H1 (cell line): ENCODE results near the gene NUB1. TPM values are rescaled to one million over a fixed set of nuclear protein-coding genes. Genes with fewer than 3 reads are reported as not detected.

Source experiments
- CTCF ChIA-PET: fragments of 300-600 bp; sonication (Branson Sonifier 250); formaldehyde crosslinking; loops from one replicate; lab custom pipeline; 2021; ENCODE audit not compliant: partially characterized antibody; lab: Charles Lee
- POLR2A ChIA-PET: fragments of 300-600 bp; sonication (Branson Sonifier 250); formaldehyde crosslinking; loops from one replicate; lab custom pipeline; 2021; ENCODE audit warnings: inconsistent platforms; ENCODE audit not compliant: partially characterized antibody; lab: Charles Lee
- DNase-seq, 2 experiments: peaks; one replicate each; pipeline versions ENCODE4 v3.0.0 to v3.0.0-alpha.2; 2010 to 2022; ENCODE audit warnings: low spot score in 2 of 2, low read depth in 1 of 2, mixed read lengths in 1 of 2
- FAIRE-seq: peaks from 2 replicates; lab custom pipeline; 2011; peaks lifted over from hg19 to GRCh38; lab: Jason Lieb, UNC
- H2AFZ ChIP-seq: 2 replicates; pipeline ENCODE4 v1.8.1; 2012; ENCODE audit warnings: low read length, inconsistent platforms
- H2AK5ac ChIP-seq: 2 replicates; pipeline ENCODE4 v1.6.1; 2013; ENCODE audit warnings: low read depth, low read length
- H2BK120ac ChIP-seq: replicated peaks from 2 replicates; pipeline ENCODE3; 2013; ENCODE audit warnings: low read depth, low read length, inconsistent platforms
- H2BK12ac ChIP-seq: 2 replicates; pipeline ENCODE4 v1.6.1; 2013; ENCODE audit warnings: low read depth, low read length
- H2BK15ac ChIP-seq: 2 replicates; pipeline ENCODE4 v1.6.1; 2013; ENCODE audit warnings: low read length
- H2BK20ac ChIP-seq: 2 replicates; pipeline ENCODE4 v1.6.1; 2013; ENCODE audit warnings: low read length
- H2BK5ac ChIP-seq: 2 replicates; pipeline ENCODE4 v1.6.1; 2013; ENCODE audit warnings: low read depth, low read length
- H3K14ac ChIP-seq: 2 replicates; pipeline ENCODE4 v1.6.1; 2013; ENCODE audit warnings: inconsistent platforms; ENCODE audit not compliant: insufficient read length
- H3K18ac ChIP-seq: 2 replicates; pipeline ENCODE4 v1.6.1; 2013; ENCODE audit warnings: low read length; ENCODE audit errors: extremely low read depth
- H3K23ac ChIP-seq: 2 replicates; pipeline ENCODE4 v1.6.1; 2013; ENCODE audit warnings: inconsistent platforms; ENCODE audit not compliant: insufficient read length
- H3K23me2 ChIP-seq: 2 replicates; pipeline ENCODE4 v1.6.1; 2013; ENCODE audit warnings: low read depth, low read length
- H3K27ac ChIP-seq: 2 replicates; pipeline ENCODE4 v1.6.1; 2011; ENCODE audit warnings: low read depth, low read length, inconsistent platforms
- H3K27me3 ChIP-seq, 4 experiments: replicated peaks in 1 of 4; 1 replicate in 1 of 4; 2 replicates in 3 of 4; pipeline versions ENCODE4 v1.6.1 to v1.8.1; 2011 to 2013; ENCODE audit warnings: low read length in 3 of 4, mild to moderate bottlenecking in 3 of 4, inconsistent platforms in 2 of 4, mixed read lengths in 2 of 4, moderate library complexity in 1 of 4; ENCODE audit not compliant: control insufficient read depth in 3 of 4, insufficient read depth in 3 of 4; ENCODE audit errors: extremely low read depth in 1 of 4
- H3K36me3 ChIP-seq, 4 experiments: 2 replicates each; pipeline versions ENCODE4 v1.6.1 to v1.8.1; 2011 to 2013; ENCODE audit warnings: mild to moderate bottlenecking in 4 of 4, low read length in 3 of 4, moderate library complexity in 2 of 4, control low read depth in 1 of 4, inconsistent platforms in 1 of 4; ENCODE audit not compliant: insufficient read depth in 4 of 4, control insufficient read depth in 2 of 4
- H3K4ac ChIP-seq: replicated peaks from 2 replicates; pipeline ENCODE3; 2013; ENCODE audit warnings: low read length, low read depth, mixed read lengths, inconsistent platforms; ENCODE audit not compliant: insufficient read length
- H3K4me1 ChIP-seq, 4 experiments: replicated peaks in 1 of 4; 1 replicate in 1 of 4; 2 replicates in 3 of 4; pipeline versions ENCODE4 v1.6.1 to v1.8.1; 2011 to 2013; ENCODE audit warnings: low read length in 3 of 4, inconsistent platforms in 2 of 4, mixed read lengths in 1 of 4; ENCODE audit not compliant: insufficient read depth in 4 of 4, control insufficient read depth in 3 of 4
- H3K4me2 ChIP-seq, 2 experiments: 2 replicates each; pipeline versions ENCODE4 v1.6.1 to v1.8.1; 2011 to 2013; ENCODE audit warnings: low read depth in 2 of 2, low read length in 2 of 2, control low read depth in 1 of 2, inconsistent platforms in 1 of 2, mild to moderate bottlenecking in 1 of 2; ENCODE audit not compliant: insufficient read depth in 1 of 2
- H3K4me3 ChIP-seq, 4 experiments: fragments of 200-600, 300-600 bp in 1 of 4; sonication (generic), shearing (Covaris generic), sonication (Bioruptor Twin) in 1 of 4; 2 replicates each; pipeline versions ENCODE4 v1.5.1 to v1.8.1; 2011 to 2016; ENCODE audit warnings: low read length in 4 of 4, low read depth in 3 of 4, control low read depth in 2 of 4, inconsistent platforms in 2 of 4, mild to moderate bottlenecking in 2 of 4, mixed read lengths in 1 of 4, moderate library complexity in 1 of 4; ENCODE audit not compliant: insufficient read depth in 2 of 4; ENCODE audit errors: extremely low read depth in 1 of 4
- H3K56ac ChIP-seq: replicated peaks from 2 replicates; pipeline ENCODE3; 2013; ENCODE audit warnings: low read depth, mild to moderate bottlenecking, mixed read lengths, low read length, inconsistent platforms; ENCODE audit not compliant: insufficient read length
- H3K79me1 ChIP-seq: 2 replicates; pipeline ENCODE4 v1.6.1; 2013; ENCODE audit warnings: low read depth, low read length, control low read depth
- H3K79me2 ChIP-seq, 2 experiments: 2 replicates each; pipeline versions ENCODE4 v1.6.1 to v1.8.1; 2012 to 2013; ENCODE audit warnings: low read length in 2 of 2, mild to moderate bottlenecking in 2 of 2, inconsistent platforms in 1 of 2; ENCODE audit not compliant: insufficient read depth in 2 of 2, control insufficient read depth in 1 of 2
- H3K9ac ChIP-seq, 4 experiments: replicated peaks in 1 of 4; 1 replicate in 1 of 4; 2 replicates in 3 of 4; pipeline versions ENCODE4 v1.6.1 to v1.8.1; 2011 to 2013; ENCODE audit warnings: low read depth in 3 of 4, low read length in 3 of 4, control low read depth in 2 of 4, mild to moderate bottlenecking in 2 of 4, moderate library complexity in 2 of 4, inconsistent platforms in 1 of 4; ENCODE audit errors: extremely low read depth in 1 of 4
- H3K9me3 ChIP-seq, 2 experiments: 2 replicates each; pipeline versions ENCODE4 v1.6.1 to v1.8.1; 2012 to 2013; ENCODE audit warnings: mild to moderate bottlenecking in 2 of 2, moderate library complexity in 2 of 2, control low read depth in 1 of 2, inconsistent platforms in 1 of 2, low read depth in 1 of 2, low read length in 1 of 2, mixed read lengths in 1 of 2; ENCODE audit not compliant: insufficient read depth in 2 of 2
- H4K20me1 ChIP-seq, 2 experiments: replicated peaks in 1 of 2; 2 replicates each; pipeline versions ENCODE3 to v1.8.1; 2011 to 2013; ENCODE audit warnings: inconsistent platforms in 2 of 2, low read length in 2 of 2, mild to moderate bottlenecking in 1 of 2; ENCODE audit not compliant: insufficient read depth in 2 of 2, control insufficient read depth in 1 of 2
- H4K5ac ChIP-seq: 2 replicates; pipeline ENCODE4 v1.6.1; 2013; ENCODE audit warnings: low read length, low read depth, mixed read lengths, inconsistent platforms; ENCODE audit not compliant: insufficient read length
- H4K8ac ChIP-seq: 2 replicates; pipeline ENCODE4 v1.8.0; 2013; ENCODE audit warnings: mild to moderate bottlenecking, moderate library complexity, low read length, inconsistent platforms; ENCODE audit not compliant: insufficient read depth; ENCODE audit errors: extremely low read depth
- H4K91ac ChIP-seq: replicated peaks from 2 replicates; pipeline ENCODE3; 2013; ENCODE audit warnings: low read length, mixed read lengths, inconsistent platforms; ENCODE audit not compliant: insufficient read length
- BRCA1 ChIP-seq: IDR thresholded peaks from 2 replicates; pipeline ENCODE4 v1.6.1; 2012; ENCODE audit warnings: low read depth, low read length, improper control_type of control experiment
- CBX8 ChIP-seq: fragments of 300-800, 300-1000 bp; sonication (generic); IDR thresholded peaks from 2 replicates; pipeline ENCODE4 v1.7.1; 2016; ENCODE audit warnings: low read depth, low read length, borderline replicate concordance
- CREB1 ChIP-seq: IDR thresholded peaks from 2 replicates; pipeline ENCODE4 v1.6.1; 2012; ENCODE audit warnings: inconsistent platforms
- EP300 ChIP-seq, 2 experiments: IDR thresholded peaks; 1 replicate in 1 of 2; 2 replicates in 1 of 2; pipeline ENCODE4 v1.6.1; 2011 to 2012; ENCODE audit warnings: low read depth in 2 of 2, low read length in 2 of 2, mild to moderate bottlenecking in 2 of 2, borderline replicate concordance in 1 of 2, inconsistent platforms in 1 of 2, moderate library complexity in 1 of 2
- HDAC6 ChIP-seq: IDR thresholded peaks from one replicate; pipeline ENCODE4 v1.7.1; 2012; ENCODE audit warnings: low read depth, mild to moderate bottlenecking, inconsistent platforms, low read length, moderate library complexity
- RBBP5 ChIP-seq: IDR thresholded peaks from 2 replicates; pipeline ENCODE4 v1.7.1; 2012; ENCODE audit warnings: low read depth, mild to moderate bottlenecking, inconsistent platforms, low read length, moderate library complexity, borderline replicate concordance
- SUZ12 ChIP-seq: fragments of 200-600 bp; sonication (generic); IDR thresholded peaks from 2 replicates; pipeline ENCODE4 v1.6.1; 2012; ENCODE audit warnings: mild to moderate bottlenecking, inconsistent platforms, low read length, moderate library complexity, mixed read lengths
- TCF12 ChIP-seq: IDR thresholded peaks from 2 replicates; pipeline ENCODE4 v1.6.1; 2011; ENCODE audit warnings: low read depth, mild to moderate bottlenecking, low read length
- YY1 ChIP-seq: IDR thresholded peaks from 2 replicates; pipeline ENCODE4 v1.6.1; 2011; ENCODE audit warnings: low read depth, mild to moderate bottlenecking, low read length
- WGBS, 2 experiments: shearing (Covaris generic) in 1 of 2; methylation state at CpG; one replicate each; pipeline versions ENCODE4 v1.1.6 to v1.1.7; 2013 to 2015; ENCODE audit warnings: low lambda C conversion rate in 2 of 2, mixed read lengths in 2 of 2, inconsistent platforms in 1 of 2, low coverage in 1 of 2, missing lambda C conversion rate in 1 of 2; ENCODE audit not compliant: insufficient replicate concordance in 2 of 2, insufficient coverage in 1 of 2, insufficient read length in 1 of 2; ENCODE audit errors: extremely low coverage in 1 of 2, missing lambda C conversion rate in 1 of 2; 5-methylcytosine and 5-hydroxymethylcytosine counted together
- polyA plus RNA-seq, 7 experiments: library from polyadenylated mRNA; depleted of rRNA in 3 of 7; stranded (reverse) in 5 of 7; unstranded in 2 of 7; fragments of >200 nt in 5 of 7; fragments of 200-250 nt in 2 of 7; gene quantifications; 1 replicate in 5 of 7; 2 replicates in 1 of 7; 4 replicates in 1 of 7; pipeline versions ENCODE4 v1.2.1 to v1.2.3, GENCODE V29; 2011 to 2013; ENCODE audit warnings: missing spikeins in 2 of 7, mixed read lengths in 2 of 7
- total RNA-seq: library from RNA; stranded (reverse); fragmentation: NEBNext Ultra II Directional; extraction: Animal tissue kit (Norgen Biotek cat#: 25700); gene quantifications from 2 replicates; pipeline ENCODE4 v1.2.1, GENCODE V29; 2021

Gene NUB1
- total and polyA plus RNA-seq, 2 of the 8 experiments (the other 6 are each of a cell fraction or from before 2014, with no cell fraction given), result 22.1 to 43.5 TPM

GRCh38 chr7:151375530-151376217 lies 34.1 kb downstream of the NUB1 start:
- no peak overlapping the region for H2BK120ac ChIP-seq
- TF ChIP-seq HDAC6, result no peak
- TF ChIP-seq YY1, result no peak
- TF ChIP-seq RBBP5, result no peak
- TF ChIP-seq EP300 (IDR thresholded peaks at IDR 0.05; ENCODE audit: borderline replicate concordance in 1 of 2, low read depth in 2 of 2, low read length in 2 of 2), result no peak
- TF ChIP-seq CBX8, result no peak
- no peak for TF ChIP-seq TCF12
- TF ChIP-seq CREB1, result no peak
- TF ChIP-seq SUZ12, result no peak
- no peak for TF ChIP-seq BRCA1
- TF ChIP-seq, all 59 proteins: peak for 0
- H3K9me3 ChIP-seq, result no peaks in the 10 kb centered on the region
- no peak overlapping the region for H4K5ac ChIP-seq
- DNase-seq, result no peak
- FAIRE-seq, result no peak
- H2BK20ac ChIP-seq, result no peak overlapping the region
- no peak overlapping the region for H3K18ac ChIP-seq
- no peak overlapping the region for H3K4ac ChIP-seq
- H4K20me1 ChIP-seq, result peaks cover 2% of the 10 kb centered on the region in 2 experiments
- H3K4me1 ChIP-seq, result peaks cover 0 to 16% (median 6%) of the 10 kb centered on the region in 4 experiments; a peak in 4 of 7 replicates
- no peak overlapping the region for H4K8ac ChIP-seq
- CTCF ChIA-PET, result interaction anchor here (1.3 to 16.9 kb wide), 3 partner anchors 12 to 123 kb away, joined by 3 to 185 read pairs (median 3); no protein-coding TSS in a partner anchor
- no peak overlapping the region for H3K14ac ChIP-seq
- no peaks in the 10 kb centered on the region for H3K79me2 ChIP-seq
- no peak overlapping the region for H3K4me2 ChIP-seq
- H3K23me2 ChIP-seq, result no peaks in the 10 kb centered on the region
- POLR2A ChIA-PET, result interaction anchor here (0.7 kb wide), 1 partner anchor 81 kb away, joined by 3 read pairs; no protein-coding TSS in a partner anchor
- no peak overlapping the region for H2BK5ac ChIP-seq
- H4K91ac ChIP-seq, result no peak overlapping the region
- H2AFZ ChIP-seq, result no peak overlapping the region
- no peak overlapping the region for H3K56ac ChIP-seq
- no peak overlapping the region for H2BK15ac ChIP-seq
- H3K36me3 ChIP-seq, result peaks cover 0 to 15% (median 3%) of the 10 kb centered on the region in 4 experiments; a peak in 4 of 8 replicates
- no peak overlapping the region for H3K23ac ChIP-seq
- H3K79me1 ChIP-seq, result no peaks in the 10 kb centered on the region
- WGBS, 2 experiments, result 89% methylated on average over 10 of the region's 10 CpGs; no CpG with 5 or more reads in 1 of the 2 experiments
- no peak overlapping the region for H2AK5ac ChIP-seq
- H3K27ac ChIP-seq, result no peak overlapping the region
- H3K4me3 ChIP-seq, result no peak overlapping the region
- no peak overlapping the region for H2BK12ac ChIP-seq
- no peaks in the 10 kb centered on the region for H3K27me3 ChIP-seq
- H3K9ac ChIP-seq, result 0 out of 7 replicates have a peak overlapping the region, but pooled peaks of 1 of the 4 experiments have one; percentile 14
